Measurements from ENCODE around the gene AADAC.

GRCh38 chr3:151817473-151817872, 3.6 kb downstream of the AADAC start:
- TF ChIP-seq POLR2A (IDR thresholded peaks at IDR 0.05) (no peak), CTCF (IDR thresholded peaks at IDR 0.05) (no peak)
